K562 (cell line): ENCODE data around the gene CNIH3. TPM values are rescaled to one million over a fixed set of nuclear protein-coding genes. Genes with fewer than 3 reads are reported as not detected.

Experiments
- ARNT ChIP-seq, 2 experiments: fragments of 450-650 bp; IDR thresholded peaks; 2 replicates each; pipeline ENCODE4 v1.6.1; 2016; ENCODE audit warnings: mild to moderate bottlenecking in 1 of 2
- CHD7 ChIP-seq: fragments of 200-600 bp; sonication (generic); IDR thresholded peaks from one replicate; pipeline ENCODE4 v1.6.1; 2012; ENCODE audit warnings: mild to moderate bottlenecking, low read depth, low read length, inconsistent platforms
- ELF1 ChIP-seq: fragments of 200-800 bp; sonication (Bioruptor generic); IDR thresholded peaks from 2 replicates; pipeline ENCODE4 v1.6.1; 2016; ENCODE audit warnings: missing genetic modification characterization, missing compliant biosample characterization
- ETV1 ChIP-seq: fragments of 450-650 bp; conservative IDR thresholded peaks from 2 replicates; pipeline ENCODE4 v1.6.1; 2016; ENCODE audit warnings: missing genetic modification characterization, control low read depth, low read depth, missing compliant biosample characterization
- PHB ChIP-seq: fragments of 250-450 bp; sonication (Bioruptor Pico); IDR thresholded peaks from 2 replicates; pipeline ENCODE4 v1.5.0; 2021
- RFX5 ChIP-seq: IDR thresholded peaks from 2 replicates; pipeline ENCODE4 v1.6.1; 2011; ENCODE audit warnings: low read depth, mild to moderate bottlenecking, improper control_type of control experiment, low read length
- SMAD3 ChIP-seq: fragments of 450-650 bp; formaldehyde crosslinking; conservative IDR thresholded peaks from 2 replicates; pipeline ENCODE4 v1.4.0; 2020; ENCODE audit warnings: mild to moderate bottlenecking
- SMARCA4 ChIP-seq: fragments of 450-650 bp; IDR thresholded peaks from 2 replicates; pipeline ENCODE4 v1.6.1; 2016
- SP2 ChIP-seq: IDR thresholded peaks from 2 replicates; pipeline ENCODE4 v1.6.1; 2011; ENCODE audit warnings: mild to moderate bottlenecking, low read depth, low read length, moderate library complexity; ENCODE audit not compliant: poor library complexity, severe bottlenecking; ENCODE audit errors: extremely low read depth
- XRCC5 ChIP-seq: fragments of 200-400 bp; formaldehyde crosslinking; IDR thresholded peaks from 2 replicates; pipeline ENCODE4 v1.6.1; 2017; ENCODE audit warnings: low read depth, mild to moderate bottlenecking, low read length
- ZBED1 ChIP-seq: IDR thresholded peaks from 2 replicates; pipeline ENCODE4 v1.6.1; 2014
- ZBTB11 ChIP-seq, 3 experiments: fragments of 200-800 bp in 1 of 3; fragments of 250-450 bp in 1 of 3; fragments of 450-650 bp in 1 of 3; sonication (Bioruptor Pico) in 1 of 3; sonication (Bioruptor generic) in 1 of 3; formaldehyde crosslinking in 1 of 3; IDR thresholded peaks; 2 replicates each; pipeline versions ENCODE4 v1.6.1 to v1.8.0; 2016 to 2022; ENCODE audit warnings: mild to moderate bottlenecking in 2 of 3, missing genetic modification characterization in 2 of 3, missing compliant biosample characterization in 1 of 3, moderate library complexity in 1 of 3
- ZNF584 ChIP-seq: fragments of 200-800 bp; sonication (Bioruptor generic); IDR thresholded peaks from 2 replicates; pipeline ENCODE4 v1.6.1; 2016; ENCODE audit warnings: low read depth, mild to moderate bottlenecking, missing genetic modification characterization, missing compliant biosample characterization
- ZZZ3 ChIP-seq: fragments of 450-650 bp; IDR thresholded peaks from 2 replicates; pipeline ENCODE4 v1.6.1; 2016; ENCODE audit warnings: antibody characterized with exemption, mild to moderate bottlenecking, moderate library complexity
- polyA plus RNA-seq, 8 experiments: library from polyadenylated mRNA; depleted of rRNA in 4 of 8; stranded (reverse) in 5 of 8; unstranded in 3 of 8; fragments of >200 nt; fragmentation: Nextera tagmentation in 2 of 8; fragmentation: Illumina TruSeq in 1 of 8; extraction: Ambion mirVana in 2 of 8; extraction: Trizol in 1 of 8; gene quantifications; 2 replicates each; pipeline versions ENCODE4 v1.2.1 to v1.2.3, GENCODE V29; 2011 to 2014; ENCODE audit warnings: inconsistent platforms in 1 of 8, missing spikeins in 1 of 8
- total RNA-seq, 7 experiments: library from RNA; depleted of rRNA in 6 of 7; stranded (reverse); fragments of >200 nt in 6 of 7; fragmentation: Illumina TruSeq in 2 of 7; extraction: Trizol in 2 of 7; gene quantifications; 2 replicates each; pipeline versions ENCODE4 v1.2.1 to v1.2.3, GENCODE V29; 2011 to 2021; ENCODE audit warnings: low replicate concordance in 1 of 7

Gene CNIH3
- total and polyA plus RNA-seq, 9 of the 15 experiments (the other 6 are each of a cell fraction or from before 2014, with no cell fraction given) = 0.14 to 1.8 (median 0.79) TPM

GRCh38 chr1:224726441-224727182 lies 110.5 kb downstream of the CNIH3 start (continued):
- TF ChIP-seq ZNF584 (CRISPR knock-in tag) (peak; percentile 62; the same call in 1 of the 2 replicates), PHB (CRISPR knock-in tag) (no peak), SMARCA4 (no peak), RFX5 (no peak), SMAD3 (CRISPR knock-in tag) (no peak; the same call in 1 of the 2 replicates), CHD7 (no peak), ZBED1 (no peak), SP2 (no peak), ZBTB11 (CRISPR knock-in tag; IDR thresholded peaks at IDR 0.05) (no peak), XRCC5 (no peak), ETV1 (tag) (no peak), ARNT (IDR thresholded peaks at IDR 0.05) (no peak), ELF1 (tag) (no peak), ZZZ3 (no peak)
